ENCODE data around the gene GNAL.

GRCh38 chr18:11667578-11667977 lies 21.5 kb upstream of the GNAL start:
- no peak for TF ChIP-seq TAF1 (IDR thresholded peaks at IDR 0.05; ENCODE audit: borderline replicate concordance, insufficient read depth, low read length)
- TF ChIP-seq, protein P1, sequence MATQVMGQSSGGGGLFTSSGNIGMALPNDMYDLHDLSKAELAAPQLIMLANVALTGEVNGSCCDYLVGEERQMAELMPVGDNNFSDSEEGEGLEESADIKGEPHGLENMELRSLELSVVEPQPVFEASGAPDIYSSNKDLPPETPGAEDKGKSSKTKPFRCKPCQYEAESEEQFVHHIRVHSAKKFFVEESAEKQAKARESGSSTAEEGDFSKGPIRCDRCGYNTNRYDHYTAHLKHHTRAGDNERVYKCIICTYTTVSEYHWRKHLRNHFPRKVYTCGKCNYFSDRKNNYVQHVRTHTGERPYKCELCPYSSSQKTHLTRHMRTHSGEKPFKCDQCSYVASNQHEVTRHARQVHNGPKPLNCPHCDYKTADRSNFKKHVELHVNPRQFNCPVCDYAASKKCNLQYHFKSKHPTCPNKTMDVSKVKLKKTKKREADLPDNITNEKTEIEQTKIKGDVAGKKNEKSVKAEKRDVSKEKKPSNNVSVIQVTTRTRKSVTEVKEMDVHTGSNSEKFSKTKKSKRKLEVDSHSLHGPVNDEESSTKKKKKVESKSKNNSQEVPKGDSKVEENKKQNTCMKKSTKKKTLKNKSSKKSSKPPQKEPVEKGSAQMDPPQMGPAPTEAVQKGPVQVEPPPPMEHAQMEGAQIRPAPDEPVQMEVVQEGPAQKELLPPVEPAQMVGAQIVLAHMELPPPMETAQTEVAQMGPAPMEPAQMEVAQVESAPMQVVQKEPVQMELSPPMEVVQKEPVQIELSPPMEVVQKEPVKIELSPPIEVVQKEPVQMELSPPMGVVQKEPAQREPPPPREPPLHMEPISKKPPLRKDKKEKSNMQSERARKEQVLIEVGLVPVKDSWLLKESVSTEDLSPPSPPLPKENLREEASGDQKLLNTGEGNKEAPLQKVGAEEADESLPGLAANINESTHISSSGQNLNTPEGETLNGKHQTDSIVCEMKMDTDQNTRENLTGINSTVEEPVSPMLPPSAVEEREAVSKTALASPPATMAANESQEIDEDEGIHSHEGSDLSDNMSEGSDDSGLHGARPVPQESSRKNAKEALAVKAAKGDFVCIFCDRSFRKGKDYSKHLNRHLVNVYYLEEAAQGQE (IDR thresholded peaks at IDR 0.05; ENCODE audit: insufficient read depth in 1 of 2, low read depth in 2 of 2, low read length in 2 of 2), result no peak
- TF ChIP-seq POLR2AphosphoS5 (IDR thresholded peaks at IDR 0.05; ENCODE audit: low read depth, low read length), result no peak
